Measurements from ENCODE around the gene TM9SF4.

The TM9SF4 gene

DNA sequence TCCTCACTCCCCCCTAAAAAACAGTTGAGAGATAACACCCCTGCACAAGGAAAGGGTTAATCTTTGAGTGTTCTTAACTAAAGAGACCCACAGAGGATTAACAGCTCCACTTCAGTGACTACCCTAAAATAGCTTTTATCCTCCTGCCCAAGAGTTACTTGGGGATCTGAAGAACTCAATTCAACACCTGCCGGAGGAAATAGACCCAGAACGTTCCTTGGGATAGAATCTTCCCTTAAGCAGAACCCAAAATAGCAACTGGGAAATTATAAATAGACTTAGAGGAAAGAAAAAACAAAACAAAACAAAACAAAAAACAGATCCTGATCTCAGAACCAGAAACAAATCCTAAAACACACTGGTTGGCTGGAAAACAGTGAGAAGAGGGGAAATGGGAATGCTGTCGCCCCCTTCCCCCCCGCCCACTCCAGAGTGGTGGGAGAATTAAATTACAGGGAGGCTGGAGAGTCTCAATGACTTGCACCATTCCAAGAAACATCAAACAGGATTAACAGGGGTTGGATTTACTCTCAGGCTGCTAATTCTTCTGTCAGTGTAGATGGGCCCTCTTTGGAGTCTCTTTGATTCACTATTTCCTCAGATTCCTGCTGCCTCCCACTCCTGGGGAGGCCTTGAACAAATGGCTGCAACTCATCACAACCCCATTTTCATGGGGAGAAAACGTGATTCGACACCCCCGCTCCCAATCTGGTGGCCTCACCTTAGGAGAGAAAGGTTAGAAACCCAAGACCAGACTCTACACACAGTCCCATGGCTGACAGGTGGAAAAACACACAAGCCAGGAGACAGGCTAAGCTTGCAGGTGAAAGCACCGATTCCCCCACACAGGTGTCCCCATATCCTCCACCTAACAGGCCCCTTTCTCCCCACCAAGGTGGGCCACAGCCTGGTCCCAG lies 96.6 kb downstream of the TM9SF4 start:
- TF ChIP-seq, protein P1, sequence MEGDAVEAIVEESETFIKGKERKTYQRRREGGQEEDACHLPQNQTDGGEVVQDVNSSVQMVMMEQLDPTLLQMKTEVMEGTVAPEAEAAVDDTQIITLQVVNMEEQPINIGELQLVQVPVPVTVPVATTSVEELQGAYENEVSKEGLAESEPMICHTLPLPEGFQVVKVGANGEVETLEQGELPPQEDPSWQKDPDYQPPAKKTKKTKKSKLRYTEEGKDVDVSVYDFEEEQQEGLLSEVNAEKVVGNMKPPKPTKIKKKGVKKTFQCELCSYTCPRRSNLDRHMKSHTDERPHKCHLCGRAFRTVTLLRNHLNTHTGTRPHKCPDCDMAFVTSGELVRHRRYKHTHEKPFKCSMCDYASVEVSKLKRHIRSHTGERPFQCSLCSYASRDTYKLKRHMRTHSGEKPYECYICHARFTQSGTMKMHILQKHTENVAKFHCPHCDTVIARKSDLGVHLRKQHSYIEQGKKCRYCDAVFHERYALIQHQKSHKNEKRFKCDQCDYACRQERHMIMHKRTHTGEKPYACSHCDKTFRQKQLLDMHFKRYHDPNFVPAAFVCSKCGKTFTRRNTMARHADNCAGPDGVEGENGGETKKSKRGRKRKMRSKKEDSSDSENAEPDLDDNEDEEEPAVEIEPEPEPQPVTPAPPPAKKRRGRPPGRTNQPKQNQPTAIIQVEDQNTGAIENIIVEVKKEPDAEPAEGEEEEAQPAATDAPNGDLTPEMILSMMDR (IDR thresholded peaks at IDR 0.05; ENCODE audit: control insufficient read depth, insufficient read depth, low read depth, low read length, missing control alignments): no peak
- peak overlapping the region; percentile 84 for H3K4me3 ChIP-seq (ENCODE audit: control insufficient read depth, low read depth, low read length)
- no peak for DNase-seq (ENCODE audit: low read depth)

DNA sequence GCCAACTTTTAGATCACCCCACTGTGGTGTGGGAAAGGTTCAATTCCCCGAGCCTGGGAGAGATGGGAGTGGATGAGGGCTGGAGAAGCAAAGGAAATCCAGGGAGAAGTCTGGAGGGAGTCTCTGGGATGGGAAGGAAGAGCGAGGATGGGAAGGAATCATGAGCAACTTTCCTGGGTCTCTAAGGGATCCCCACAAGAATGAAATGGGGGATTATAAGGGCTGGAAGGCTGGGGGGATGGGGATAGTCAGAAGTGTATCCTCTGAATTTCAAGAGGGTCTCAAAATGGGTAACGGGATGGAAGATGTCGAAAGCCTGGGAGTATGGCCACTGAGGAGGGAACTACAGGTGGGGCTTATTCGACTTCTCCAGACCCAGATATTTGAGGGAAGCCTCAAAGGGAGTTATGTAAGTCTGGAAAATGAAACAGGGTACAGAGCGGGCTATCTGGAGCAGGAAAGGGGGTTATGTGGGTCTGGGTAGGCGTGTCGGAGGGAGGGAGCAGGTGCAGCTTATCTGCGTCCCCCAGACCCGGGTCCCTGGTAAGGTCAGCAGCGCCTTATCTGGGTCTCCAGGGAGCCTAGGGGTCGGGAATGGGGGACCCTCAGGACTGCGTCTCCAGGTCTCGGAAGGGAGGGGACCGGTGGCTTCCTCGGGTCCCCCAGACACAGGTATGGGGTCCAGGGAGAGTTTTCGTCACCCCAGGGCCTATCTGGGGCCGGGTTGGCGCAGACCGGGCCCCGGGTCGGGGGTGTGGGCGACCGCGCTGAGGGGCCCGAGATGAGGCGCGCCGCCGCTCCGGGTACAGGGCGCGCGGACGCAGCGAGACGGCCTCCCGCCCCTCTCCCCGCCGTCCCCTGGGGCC lies 97.5 kb downstream of the TM9SF4 start:
- DNase-seq (ENCODE audit: low read depth): no peak
- peak overlapping the region; percentile 84 for H3K4me3 ChIP-seq (ENCODE audit: control insufficient read depth, low read depth, low read length)
- TF ChIP-seq, protein P1 (IDR thresholded peaks at IDR 0.05; ENCODE audit: control insufficient read depth, insufficient read depth, low read depth, low read length, missing control alignments): no peak

DNA sequence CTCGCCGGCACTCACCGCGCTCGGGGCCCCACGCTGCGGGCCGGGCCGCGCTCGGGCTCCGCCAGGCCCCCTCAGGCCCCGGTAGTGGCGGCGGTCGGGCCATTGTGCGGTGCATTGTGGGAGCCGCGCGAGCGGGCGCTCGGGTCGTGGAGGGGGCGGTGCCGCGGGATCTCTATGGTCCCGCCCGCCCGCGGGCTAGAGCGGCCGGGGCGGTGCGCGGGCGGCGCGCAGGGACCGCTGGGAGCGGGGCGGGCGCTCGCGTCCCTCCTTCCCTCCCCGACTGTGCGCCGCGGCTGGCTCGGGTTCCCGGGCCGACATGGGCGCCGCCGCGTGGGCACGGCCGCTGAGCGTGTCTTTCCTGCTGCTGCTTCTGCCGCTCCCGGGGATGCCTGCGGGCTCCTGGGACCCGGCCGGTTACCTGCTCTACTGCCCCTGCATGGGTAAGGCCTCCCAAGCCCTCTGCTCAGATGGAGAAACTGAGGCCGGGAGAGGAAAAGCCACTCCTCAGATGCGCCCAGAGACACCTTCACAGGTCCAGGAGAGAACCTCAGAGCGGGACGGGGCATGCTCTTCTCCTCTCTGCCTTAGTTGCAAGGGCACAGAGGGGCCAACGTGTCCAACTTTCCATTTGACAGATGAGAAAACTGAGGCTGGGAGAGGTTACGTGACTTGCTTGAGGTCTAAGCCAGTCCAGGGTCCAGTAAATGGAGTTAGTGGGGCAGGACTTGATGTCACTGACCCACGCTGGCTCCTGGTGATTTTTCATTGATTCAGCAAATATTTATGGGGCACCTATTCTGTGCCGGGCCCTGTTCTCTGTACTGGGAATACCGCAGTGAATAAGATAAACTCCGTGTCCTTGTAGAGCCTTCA lies 98.3 kb downstream of the TM9SF4 start, which contains the start of the genes PLAGL2 and POFUT1:
PLAGL2 (minus strand) TSS at position 118 of the 873 bp plus-strand sequence. CDS start 5,565 bp downstream, outside the sequence.
POFUT1 (plus strand) TSS at position 255 of the 873 bp plus-strand sequence; CDS start at position 317, 62 bp downstream.
- TF ChIP-seq, protein P1 (IDR thresholded peaks at IDR 0.05; ENCODE audit: control insufficient read depth, insufficient read depth, low read depth, low read length, missing control alignments): peak; percentile 15
- peak within 1 kb of the TSS; percentile 84 for H3K4me3 ChIP-seq (ENCODE audit: control insufficient read depth, low read depth, low read length)
- peak; percentile 18 for DNase-seq (ENCODE audit: low read depth)

DNA sequence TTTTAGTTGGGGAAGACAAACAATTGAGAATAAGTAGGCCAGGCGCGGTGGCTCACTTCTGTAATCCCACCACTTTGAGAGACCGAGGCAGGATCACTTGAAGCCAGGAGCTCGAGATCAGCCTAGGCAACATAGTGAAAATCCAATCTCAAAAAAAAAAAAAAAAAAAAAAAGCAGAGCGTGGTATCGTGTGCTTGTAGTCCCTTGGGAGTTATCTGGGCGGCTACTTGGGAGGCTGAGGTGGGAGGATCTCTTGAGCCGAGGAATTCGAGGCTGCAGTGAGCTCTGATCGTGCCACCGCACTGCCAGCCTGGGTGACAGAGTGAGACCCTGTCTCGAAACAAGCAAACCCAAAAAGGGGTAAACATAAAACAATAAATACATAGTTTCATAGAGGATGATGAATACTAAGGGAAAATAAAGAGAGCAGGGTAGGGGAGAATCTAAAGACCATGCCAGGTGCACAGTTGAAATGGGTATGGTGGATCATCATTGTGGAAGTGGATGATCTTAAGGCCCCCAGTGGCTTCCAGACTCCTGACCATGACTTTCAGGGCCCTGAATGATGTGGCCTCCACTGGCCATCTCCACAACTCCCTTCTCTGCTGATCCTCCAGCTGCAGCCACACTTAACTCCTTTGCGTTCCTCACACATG lies 99.1 kb downstream of the TM9SF4 start:
- TF ChIP-seq, protein P1 (IDR thresholded peaks at IDR 0.05; ENCODE audit: control insufficient read depth, insufficient read depth, low read depth, low read length, missing control alignments): no peak
- no peak for DNase-seq (ENCODE audit: low read depth)
- peak overlapping the region; percentile 70 for H3K4me3 ChIP-seq (ENCODE audit: control insufficient read depth, low read depth, low read length)

DNA sequence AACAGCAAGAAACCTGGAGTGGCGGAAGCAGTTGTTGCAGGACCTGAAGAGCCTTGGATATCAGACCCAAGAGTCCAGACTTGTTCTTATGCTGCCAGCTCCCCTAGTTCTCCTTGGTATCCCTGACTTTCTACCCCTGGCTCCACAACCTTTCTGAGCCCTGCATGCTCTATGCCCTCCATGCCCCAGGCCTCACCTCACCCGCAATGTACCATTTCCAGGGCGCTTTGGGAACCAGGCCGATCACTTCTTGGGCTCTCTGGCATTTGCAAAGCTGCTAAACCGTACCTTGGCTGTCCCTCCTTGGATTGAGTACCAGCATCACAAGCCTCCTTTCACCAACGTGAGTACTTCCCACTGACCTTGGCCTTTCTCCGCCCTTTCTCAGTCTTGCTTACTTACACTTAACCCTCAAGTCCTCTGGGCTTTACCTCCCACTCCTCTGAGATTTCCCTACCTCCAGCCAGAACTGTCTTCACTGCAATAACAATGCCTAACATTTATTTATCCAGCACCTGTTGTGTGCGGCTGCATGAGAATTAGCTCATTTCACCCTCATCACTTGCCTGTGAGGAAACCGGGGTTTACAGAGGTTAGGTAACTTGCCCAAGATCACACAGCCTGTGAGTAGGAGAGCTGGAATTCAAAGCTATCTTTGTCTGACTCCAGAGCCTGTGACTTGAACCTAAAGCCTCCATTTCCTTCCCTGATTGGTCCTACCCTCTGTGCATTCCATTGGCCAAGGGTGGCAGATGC lies 100.5 kb downstream of the TM9SF4 start:
- H3K4me3 ChIP-seq (ENCODE audit: control insufficient read depth, low read depth, low read length): no peak overlapping the region
- TF ChIP-seq, protein P1 (IDR thresholded peaks at IDR 0.05; ENCODE audit: control insufficient read depth, insufficient read depth, low read depth, low read length, missing control alignments): no peak
- no peak for DNase-seq (ENCODE audit: low read depth)
